ENCODE data around the gene BTBD9. TPM values are rescaled to one million over a fixed set of nuclear protein-coding genes. Genes with fewer than 3 reads are reported as not detected.

The BTBD9 gene
- polyA plus RNA-seq, 1 donor (not counting 4 experiments of a cell fraction or from before 2014, with no cell fraction given) = 6.8 TPM

GRCh38 chr6:38208028-38208427 is 431.7 kb downstream of the BTBD9 start:
- Histone ChIP-seq H3K4me3 (ENCODE audit: control insufficient read depth in 2 of 3, extremely low read depth in 1 of 3, insufficient read depth in 2 of 3, low read depth in 1 of 3, low read length in 3 of 3) (no peak overlapping the region), H2AFZ (ENCODE audit: control insufficient read depth, low read length) (no peak overlapping the region), H3K36me3 (ENCODE audit: control insufficient read depth in 2 of 2, extremely low read depth in 1 of 2, insufficient read depth in 2 of 2, low read length in 2 of 2) (no peaks in the 10 kb centered on the region), H3K79me2 (ENCODE audit: control insufficient read depth, insufficient read depth, low read length) (no peaks in the 10 kb centered on the region), H3K9ac (ENCODE audit: control insufficient read depth, extremely low read depth, insufficient read depth, low read length) (no peak overlapping the region), H3K4me1 (ENCODE audit: control insufficient read depth, extremely low read depth, insufficient read depth, low read length) (no peaks in the 10 kb centered on the region), H4K20me1 (ENCODE audit: control insufficient read depth, extremely low read depth, insufficient read depth, low read length) (no peaks in the 10 kb centered on the region), H3K4me2 (ENCODE audit: control insufficient read depth, extremely low read depth, insufficient read depth, low read depth, low read length) (no peak overlapping the region), H3K27ac (ENCODE audit: control insufficient read depth, insufficient read depth, low read length) (no peak overlapping the region), H3K9me1 (ENCODE audit: control insufficient read depth, extremely low read depth, insufficient read depth, low read length) (no peaks in the 10 kb centered on the region), H3K9me3 (ENCODE audit: control insufficient read depth, low read depth, low read length) (no peaks in the 10 kb centered on the region), H3K27me3 (ENCODE audit: control insufficient read depth, extremely low read depth, insufficient read depth, low read length) (no peaks in the 10 kb centered on the region)
- dilution Hi-C loops (cut with MboI; ENCODE audit: extremely low pct_ligation_motif_present, low sequenced_read_pairs) = no loop called here
- DNase-seq (ENCODE audit: low read depth, low spot score) = no peak
- no peak for TF ChIP-seq CTCF (optimal IDR thresholded peaks at IDR 0.05 in 1 of 3, IDR thresholded peaks at IDR 0.05 in 1 of 3, conservative IDR thresholded peaks at IDR 0.05 in 1 of 3; ENCODE audit: extremely low read depth in 1 of 3, insufficient read depth in 2 of 3, low read length in 3 of 3)
- no peak for TF ChIP-seq EZH2 (IDR thresholded peaks at IDR 0.05; ENCODE audit: low read length)
- no peak for FAIRE-seq

GRCh38 chr6:38207375-38207774 is 432.4 kb downstream of the BTBD9 start:
- H3K9me3 ChIP-seq (ENCODE audit: control insufficient read depth, low read depth, low read length) = no peaks in the 10 kb centered on the region
- no peaks in the 10 kb centered on the region for H4K20me1 ChIP-seq (ENCODE audit: control insufficient read depth, extremely low read depth, insufficient read depth, low read length)
- no peak overlapping the region for H3K4me3 ChIP-seq (ENCODE audit: control insufficient read depth in 2 of 3, extremely low read depth in 1 of 3, insufficient read depth in 2 of 3, low read depth in 1 of 3, low read length in 3 of 3)
- DNase-seq (ENCODE audit: low read depth, low spot score) = no peak
- H3K79me2 ChIP-seq (ENCODE audit: control insufficient read depth, insufficient read depth, low read length) = no peaks in the 10 kb centered on the region
- no peak overlapping the region for H3K27ac ChIP-seq (ENCODE audit: control insufficient read depth, insufficient read depth, low read length)
- H3K36me3 ChIP-seq (ENCODE audit: control insufficient read depth in 2 of 2, extremely low read depth in 1 of 2, insufficient read depth in 2 of 2, low read length in 2 of 2) = no peaks in the 10 kb centered on the region
- H3K4me1 ChIP-seq (ENCODE audit: control insufficient read depth, extremely low read depth, insufficient read depth, low read length) = no peaks in the 10 kb centered on the region
- no peaks in the 10 kb centered on the region for H3K9me1 ChIP-seq (ENCODE audit: control insufficient read depth, extremely low read depth, insufficient read depth, low read length)
- H3K9ac ChIP-seq (ENCODE audit: control insufficient read depth, extremely low read depth, insufficient read depth, low read length) = no peak overlapping the region
- H3K27me3 ChIP-seq (ENCODE audit: control insufficient read depth, extremely low read depth, insufficient read depth, low read length) = no peaks in the 10 kb centered on the region
- dilution Hi-C loops (cut with MboI; ENCODE audit: extremely low pct_ligation_motif_present, low sequenced_read_pairs) = no loop called here
- no peak for TF ChIP-seq EZH2 (IDR thresholded peaks at IDR 0.05; ENCODE audit: low read length)
- no peak for TF ChIP-seq CTCF (optimal IDR thresholded peaks at IDR 0.05 in 1 of 3, IDR thresholded peaks at IDR 0.05 in 1 of 3, conservative IDR thresholded peaks at IDR 0.05 in 1 of 3; ENCODE audit: extremely low read depth in 1 of 3, insufficient read depth in 2 of 3, low read length in 3 of 3)
- no peak overlapping the region for H3K4me2 ChIP-seq (ENCODE audit: control insufficient read depth, extremely low read depth, insufficient read depth, low read depth, low read length)
- no peak overlapping the region for H2AFZ ChIP-seq (ENCODE audit: control insufficient read depth, low read length)
- no peak for FAIRE-seq
